Lower lobe of right lung (tissue), 2 donors: ENCODE measurements around the gene DHRS7C. TPM values are rescaled to one million over a fixed set of nuclear protein-coding genes. Genes with fewer than 3 reads are reported as not detected.
"Not testable (repeated sequence)": the region's sequence is repeated elsewhere in the genome, so short reads cannot be mapped to it uniquely, and the experiment has no call there.

ENCODE experiments used
- ATAC-seq, 2 donors: fragments of 200-7000 bp; cut with Tn5 transposase; one replicate each; pipeline ENCODE4 v1.9.1; 2020 to 2022; ENCODE audit warnings: mild to moderate bottlenecking in 2 of 2, moderate library complexity in 2 of 2
- DNase-seq: peaks from one replicate; pipeline ENCODE4 v3.0.0-alpha.2; 2020
- H3K27ac ChIP-seq: fragments of 200-600 bp; one replicate; pipeline ENCODE4 v1.8.0; 2022
- H3K27me3 ChIP-seq: fragments of 200-600 bp; one replicate; pipeline ENCODE4 v1.8.0; 2022; ENCODE audit warnings: low read depth
- H3K36me3 ChIP-seq: fragments of 200-600 bp; one replicate; pipeline ENCODE4 v1.8.0; 2022; ENCODE audit warnings: mild to moderate bottlenecking
- H3K4me1 ChIP-seq: fragments of 200-600 bp; one replicate; pipeline ENCODE4 v1.8.0; 2022
- H3K4me3 ChIP-seq: fragments of 200-600 bp; one replicate; pipeline ENCODE4 v1.8.0; 2022; ENCODE audit warnings: mild to moderate bottlenecking
- H3K9me3 ChIP-seq: fragments of 200-600 bp; one replicate; pipeline ENCODE4 v1.8.0; 2022
- intact Hi-C: fragments of 100-400 bp; cut with DNase I; formaldehyde crosslinking; loops from one replicate; pipeline ENCODE4 v1.11.0; 2022
- total RNA-seq: library from RNA; stranded (reverse); fragmentation: NEBNext Ultra II Directional; extraction: Animal tissue kit (Norgen Biotek cat#: 25700); gene quantifications from one replicate; pipeline ENCODE4 v1.2.1, GENCODE V29; 2021
- TF ChIP-seq, protein P1 (sequence below): fragments of 200-600 bp; IDR thresholded peaks from one replicate; pipeline ENCODE4 v1.8.0; 2022; ENCODE audit warnings: antibody characterized with exemption, mild to moderate bottlenecking
- donor health status: DM: no; HTN: yes; CAD: no; lungs with severe emphysema.

The DHRS7C gene
- total RNA-seq, 1 donor from 2014 or later: not detected

DNA sequence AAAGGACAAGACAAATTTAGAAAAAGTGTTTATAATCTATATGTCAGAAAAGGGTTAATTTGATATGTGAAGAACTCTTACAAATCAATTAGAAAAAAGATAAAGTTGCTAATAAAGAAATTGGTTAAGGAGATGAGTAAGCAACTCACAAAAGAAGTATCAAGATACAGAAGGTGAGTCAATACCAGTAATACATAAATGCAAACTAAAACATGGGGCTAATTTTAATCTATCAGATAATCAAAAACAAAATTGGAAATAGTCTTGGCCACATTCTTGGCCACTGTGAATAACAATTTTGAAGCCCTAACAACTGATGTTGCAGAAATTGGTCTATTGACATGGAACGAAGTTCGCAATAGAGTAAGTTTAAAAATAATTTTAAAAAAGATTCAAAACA lies 6.8 kb downstream of the DHRS7C start:
- TF ChIP-seq, protein P1, sequence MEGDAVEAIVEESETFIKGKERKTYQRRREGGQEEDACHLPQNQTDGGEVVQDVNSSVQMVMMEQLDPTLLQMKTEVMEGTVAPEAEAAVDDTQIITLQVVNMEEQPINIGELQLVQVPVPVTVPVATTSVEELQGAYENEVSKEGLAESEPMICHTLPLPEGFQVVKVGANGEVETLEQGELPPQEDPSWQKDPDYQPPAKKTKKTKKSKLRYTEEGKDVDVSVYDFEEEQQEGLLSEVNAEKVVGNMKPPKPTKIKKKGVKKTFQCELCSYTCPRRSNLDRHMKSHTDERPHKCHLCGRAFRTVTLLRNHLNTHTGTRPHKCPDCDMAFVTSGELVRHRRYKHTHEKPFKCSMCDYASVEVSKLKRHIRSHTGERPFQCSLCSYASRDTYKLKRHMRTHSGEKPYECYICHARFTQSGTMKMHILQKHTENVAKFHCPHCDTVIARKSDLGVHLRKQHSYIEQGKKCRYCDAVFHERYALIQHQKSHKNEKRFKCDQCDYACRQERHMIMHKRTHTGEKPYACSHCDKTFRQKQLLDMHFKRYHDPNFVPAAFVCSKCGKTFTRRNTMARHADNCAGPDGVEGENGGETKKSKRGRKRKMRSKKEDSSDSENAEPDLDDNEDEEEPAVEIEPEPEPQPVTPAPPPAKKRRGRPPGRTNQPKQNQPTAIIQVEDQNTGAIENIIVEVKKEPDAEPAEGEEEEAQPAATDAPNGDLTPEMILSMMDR: no peak
- Histone ChIP-seq H3K9me3 (no peaks in the 10 kb centered on the region), H3K36me3 (no peaks in the 10 kb centered on the region), H3K4me1 (no peaks in the 10 kb centered on the region), H3K4me3 (no peak overlapping the region), H3K27ac (no peak overlapping the region), H3K27me3 (peaks cover 4% of the 10 kb centered on the region)
- DNase-seq (no peak), ATAC-seq (no peak)
- intact Hi-C loops: no loop called here

DNA sequence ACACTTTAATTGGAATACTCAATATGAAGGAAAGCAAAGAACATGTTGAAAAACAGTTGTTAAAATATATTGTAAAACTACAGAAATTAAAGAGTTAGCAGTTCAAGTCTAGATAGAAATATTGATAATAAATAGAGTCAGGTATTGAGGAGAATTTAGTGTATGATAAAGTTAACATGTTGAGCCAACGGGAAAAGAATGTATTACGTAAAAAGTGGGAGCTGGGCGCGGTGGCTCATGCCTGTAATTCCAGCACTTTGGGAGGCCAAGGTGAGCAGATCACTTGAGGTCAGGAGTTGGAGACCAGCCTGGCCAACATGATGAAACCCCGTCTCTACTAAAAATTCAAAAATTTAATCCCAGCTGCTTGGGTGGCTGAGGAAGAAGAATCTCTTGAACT lies 7.9 kb downstream of the DHRS7C start:
- DNase-seq, intact Hi-C loops, H3K36me3 ChIP-seq: not testable (repeated sequence)

DNA sequence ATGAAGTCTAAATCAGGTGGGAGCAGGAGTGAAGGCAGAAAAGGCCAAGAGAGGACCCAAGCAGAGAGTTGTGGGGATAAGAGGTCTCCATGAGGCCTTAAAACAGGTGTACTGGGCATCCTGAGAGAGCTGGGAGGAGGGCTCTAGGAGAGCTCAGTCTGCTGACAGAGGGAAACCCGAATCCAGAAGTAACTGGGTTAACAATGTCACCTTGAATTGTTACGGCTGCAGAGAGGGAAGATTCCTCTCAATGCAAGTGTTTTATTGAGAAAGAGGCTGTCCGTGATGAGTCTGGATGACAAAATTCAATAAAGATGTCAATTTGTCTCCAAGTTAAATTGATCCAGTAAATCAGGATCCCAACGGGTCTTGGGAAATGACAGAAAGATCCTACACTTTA lies 8.3 kb downstream of the DHRS7C start:
- no peak overlapping the region for H3K4me3 ChIP-seq
- ATAC-seq: no peak
- DNase-seq: no peak
- H3K27me3 ChIP-seq: peaks cover under 1% of the 10 kb centered on the region
- no peak overlapping the region for H3K27ac ChIP-seq
- no peaks in the 10 kb centered on the region for H3K4me1 ChIP-seq
- TF ChIP-seq, protein P1: no peak
- intact Hi-C loops: no loop called here
- H3K36me3 ChIP-seq: no peaks in the 10 kb centered on the region
- no peaks in the 10 kb centered on the region for H3K9me3 ChIP-seq

More for the DNA sequence above, 7.9 kb downstream of the DHRS7C start:
- H3K4me3 ChIP-seq, ATAC-seq, H3K27me3 ChIP-seq, H3K9me3 ChIP-seq, H3K27ac ChIP-seq, H3K4me1 ChIP-seq: not testable (repeated sequence)

DNA sequence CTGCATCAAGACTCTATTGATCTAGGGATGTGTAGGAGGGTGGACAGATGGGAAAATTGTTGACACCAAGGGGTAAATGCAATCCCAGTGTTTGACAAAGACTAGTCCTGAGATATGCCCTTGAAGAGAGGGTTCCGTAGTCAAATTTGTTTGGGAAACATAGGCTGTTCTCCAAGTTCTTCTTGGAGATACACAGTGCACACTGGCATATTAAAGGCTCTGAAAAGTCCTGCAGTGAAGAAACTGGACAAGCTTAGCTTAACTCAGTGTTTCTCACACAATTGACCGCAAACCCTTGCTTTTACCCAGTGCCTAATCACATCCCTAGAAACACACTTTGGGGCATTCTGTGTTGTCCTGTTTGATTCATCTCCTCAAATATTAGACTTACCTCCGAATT lies 10.8 kb downstream of the DHRS7C start:
- H3K27ac ChIP-seq: no peak overlapping the region
- no peaks in the 10 kb centered on the region for H3K9me3 ChIP-seq
- TF ChIP-seq, protein P1: no peak
- DNase-seq (no peak), ATAC-seq (no peak)
- H3K27me3 ChIP-seq: no peaks in the 10 kb centered on the region
- intact Hi-C loops: no loop called here
- H3K4me1 ChIP-seq: no peaks in the 10 kb centered on the region
- no peak overlapping the region for H3K4me3 ChIP-seq
- H3K36me3 ChIP-seq: no peaks in the 10 kb centered on the region

DNA sequence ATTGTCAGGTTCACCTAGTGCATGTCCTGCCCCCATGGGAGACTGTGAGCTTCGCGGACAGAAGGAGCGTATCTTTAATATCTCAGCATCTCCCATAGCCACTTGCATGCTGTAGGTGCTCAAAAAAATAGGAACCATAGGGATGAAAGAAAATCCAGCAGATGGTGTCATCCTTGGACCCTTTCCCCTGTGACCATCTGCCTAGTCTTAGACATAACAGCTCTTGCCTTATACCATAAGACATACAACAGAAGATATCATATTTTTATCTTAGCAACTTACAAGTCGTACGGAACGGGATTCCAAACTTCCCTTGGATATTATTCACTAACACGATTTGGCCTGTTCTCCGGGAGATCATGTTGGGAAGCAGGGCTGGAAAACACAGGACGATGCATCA lies 14.5 kb downstream of the DHRS7C start:
- Histone ChIP-seq H3K4me3 (no peak overlapping the region), H3K27ac (no peak overlapping the region), H3K9me3 (no peaks in the 10 kb centered on the region), H3K36me3 (no peaks in the 10 kb centered on the region), H3K4me1 (no peaks in the 10 kb centered on the region), H3K27me3 (no peaks in the 10 kb centered on the region)
- intact Hi-C loops: no loop called here
- TF ChIP-seq, protein P1: no peak
- DNase-seq (no peak), ATAC-seq (no peak)

DNA sequence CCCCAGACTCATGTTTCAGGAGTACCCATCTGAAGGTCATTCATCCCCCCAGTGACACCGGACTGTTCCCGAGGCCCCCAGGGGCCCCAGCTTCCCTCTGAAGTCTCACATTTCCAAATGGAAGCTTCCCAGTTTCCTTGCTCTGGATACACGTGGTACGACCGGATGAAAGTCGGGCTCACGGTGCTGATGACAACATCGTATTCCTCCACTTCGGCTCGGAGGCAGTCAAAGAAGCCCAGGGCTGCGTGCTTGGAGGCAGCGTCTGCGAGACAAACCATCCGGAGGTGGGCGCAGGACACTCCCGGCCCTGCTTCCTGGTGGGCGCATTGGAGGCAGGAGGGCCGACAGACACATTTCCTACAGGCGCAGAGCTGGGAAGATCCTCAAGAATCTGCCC lies 18.7 kb downstream of the DHRS7C start:
- intact Hi-C loops: no loop called here
- TF ChIP-seq, protein P1: no peak
- no peak overlapping the region for H3K27ac ChIP-seq
- no peaks in the 10 kb centered on the region for H3K36me3 ChIP-seq
- no peak for DNase-seq
- no peaks in the 10 kb centered on the region for H3K4me1 ChIP-seq
- ATAC-seq: no peak
- H3K27me3 ChIP-seq: peaks cover 17% of the 10 kb centered on the region
- no peaks in the 10 kb centered on the region for H3K9me3 ChIP-seq
- no peak overlapping the region for H3K4me3 ChIP-seq
